ENCODE measurements around the gene CSNK1G2. TPM values are rescaled to one million over a fixed set of nuclear protein-coding genes. Genes with fewer than 3 reads are reported as not detected.
A peak's percentile ranks its signal among the peaks of the same experiment; 100 is the strongest.

The CSNK1G2 gene
- total RNA-seq, 3 donors from 2014 or later: 31.5 to 76.7 (median 68.2) TPM

- Histone ChIP-seq H3K36me3 (no peaks in the 10 kb centered on the region), H3K27ac (no peak overlapping the region), H3K9me3 (peaks cover 0 to 7% of the 10 kb centered on the region in 2 donors), H3K4me1 (peaks cover 0 to 5% of the 10 kb centered on the region in 2 donors), H3K27me3 (no peaks in the 10 kb centered on the region), H3K4me3 (peak overlapping the region; percentile 25 to 59 (median 38))
- DNase-seq (ENCODE audit: low spot score in 2 of 2): peak; percentile 66 to 73
- intact Hi-C loops (cut with DNase I; ENCODE audit: low total_unique reads): no loop called here
- TF ChIP-seq POLR2AphosphoS5 (IDR thresholded peaks at IDR 0.05) (peak in 1 of 3 donors; percentile 11), CTCF (IDR thresholded peaks at IDR 0.05) (peak; percentile 64 to 90 (median 90)), POLR2A (IDR thresholded peaks at IDR 0.05) (no peak)
These were observed 11.8 kb upstream of the CSNK1G2 start for GRCh38 chr19:1929021-1929742.

- no peaks in the 10 kb centered on the region for H3K36me3 ChIP-seq
- TF ChIP-seq POLR2AphosphoS5 (IDR thresholded peaks at IDR 0.05): no peak
- TF ChIP-seq POLR2A (IDR thresholded peaks at IDR 0.05): no peak
- TF ChIP-seq CTCF (IDR thresholded peaks at IDR 0.05): no peak
- H3K27ac ChIP-seq: no peak overlapping the region
- DNase-seq (ENCODE audit: low spot score in 2 of 2): no peak
- peaks cover 0 to 5% of the 10 kb centered on the region in 2 donors for H3K4me1 ChIP-seq
- no peaks in the 10 kb centered on the region for H3K27me3 ChIP-seq
- H3K4me3 ChIP-seq: no peak overlapping the region
- intact Hi-C loops (cut with DNase I; ENCODE audit: low total_unique reads): loop anchor here (10.0 kb wide), 1 partner anchor 133 kb away; no protein-coding TSS in a partner anchor
- peaks cover 0 to 7% of the 10 kb centered on the region in 2 donors for H3K9me3 ChIP-seq
These were observed 9.5 kb upstream of the CSNK1G2 start for GRCh38 chr19:1931445-1931844.

GRCh38 chr19:1932395-1932794 lies 8.6 kb upstream of the CSNK1G2 start:
- peaks cover 0 to 7% of the 10 kb centered on the region in 2 donors for H3K9me3 ChIP-seq
- no peak for DNase-seq (ENCODE audit: low spot score in 2 of 2)
- no peaks in the 10 kb centered on the region for H3K36me3 ChIP-seq
- intact Hi-C loops (cut with DNase I; ENCODE audit: low total_unique reads): loop anchor here (10.0 kb wide), 1 partner anchor 132 kb away; no protein-coding TSS in a partner anchor
- H3K27ac ChIP-seq: no peak overlapping the region
- TF ChIP-seq CTCF (IDR thresholded peaks at IDR 0.05) (no peak), POLR2AphosphoS5 (IDR thresholded peaks at IDR 0.05) (no peak), POLR2A (IDR thresholded peaks at IDR 0.05) (no peak)
- peaks cover 0 to 5% of the 10 kb centered on the region in 2 donors for H3K4me1 ChIP-seq
- H3K4me3 ChIP-seq: no peak overlapping the region
- H3K27me3 ChIP-seq: no peaks in the 10 kb centered on the region

- H3K4me3 ChIP-seq: no peak overlapping the region
- H3K4me1 ChIP-seq: peaks cover 0 to 5% of the 10 kb centered on the region in 2 donors
- peaks cover 0 to 7% of the 10 kb centered on the region in 2 donors for H3K9me3 ChIP-seq
- TF ChIP-seq CTCF (IDR thresholded peaks at IDR 0.05) (no peak), POLR2AphosphoS5 (IDR thresholded peaks at IDR 0.05) (no peak), POLR2A (IDR thresholded peaks at IDR 0.05) (no peak)
- H3K36me3 ChIP-seq: no peaks in the 10 kb centered on the region
- intact Hi-C loops (cut with DNase I; ENCODE audit: low total_unique reads): loop anchor here (10.0 kb wide), 1 partner anchor 132 kb away; no protein-coding TSS in a partner anchor
- H3K27me3 ChIP-seq: no peaks in the 10 kb centered on the region
- DNase-seq (ENCODE audit: low spot score in 2 of 2): no peak
- no peak overlapping the region for H3K27ac ChIP-seq
These were observed 7.7 kb upstream of the CSNK1G2 start for GRCh38 chr19:1933244-1933643.

- intact Hi-C loops (cut with DNase I; ENCODE audit: low total_unique reads): loop anchor here (10.0 kb wide), 1 partner anchor 131 kb away; no protein-coding TSS in a partner anchor
- no peak for DNase-seq (ENCODE audit: low spot score in 2 of 2)
- H3K4me3 ChIP-seq: no peak overlapping the region
These were observed 7.0 kb upstream of the CSNK1G2 start for GRCh38 chr19:1933942-1934341.

More at GRCh38 chr19:1933942-1934341, 7.0 kb upstream of the CSNK1G2 start:
- Histone ChIP-seq H3K27ac (no peak overlapping the region), H3K36me3 (no peaks in the 10 kb centered on the region), H3K4me1 (peaks cover 0 to 4% of the 10 kb centered on the region in 2 donors), H3K27me3 (no peaks in the 10 kb centered on the region), H3K9me3 (peaks cover 0 to 7% of the 10 kb centered on the region in 2 donors)
- no peak for TF ChIP-seq POLR2AphosphoS5 (IDR thresholded peaks at IDR 0.05)
- TF ChIP-seq POLR2A (IDR thresholded peaks at IDR 0.05): no peak
- TF ChIP-seq CTCF (IDR thresholded peaks at IDR 0.05): no peak
